Measurements from ENCODE around the gene AGL. TPM values are rescaled to one million over a fixed set of nuclear protein-coding genes. Genes with fewer than 3 reads are reported as not detected.
A peak's percentile ranks its signal among the peaks of the same experiment; 100 is the strongest.
"Not testable (repeated sequence)": the region's sequence is repeated elsewhere in the genome, so short reads cannot be mapped to it uniquely, and the experiment has no call there.

Gene AGL
- polyA plus RNA-seq, 3 donors from 2014 or later: 5.0 to 10.8 (median 6.1) TPM

- peaks cover 4 to 13% (median 7%) of the 10 kb centered on the region in 3 donors for H3K36me3 Mint-ChIP-seq
- H3K27ac Mint-ChIP-seq: no peak overlapping the region
- DNase-seq: no peak
- H3K4me3 Mint-ChIP-seq: no peak overlapping the region
- no peaks in the 10 kb centered on the region for H3K9me3 Mint-ChIP-seq
- H3K27me3 Mint-ChIP-seq (ENCODE audit: low read depth in 3 of 3): no peaks in the 10 kb centered on the region
- H3K4me1 Mint-ChIP-seq: no peaks in the 10 kb centered on the region
These were observed 8.7 kb downstream of the AGL start for GRCh38 chr1:99858881-99859280.

GRCh38 chr1:99860703-99861102, 10.5 kb downstream of the AGL start:
- DNase-seq: no peak
- no peaks in the 10 kb centered on the region for H3K4me1 Mint-ChIP-seq
- peaks cover 12 to 25% (median 14%) of the 10 kb centered on the region in 3 donors for H3K36me3 Mint-ChIP-seq
- no peaks in the 10 kb centered on the region for H3K9me3 Mint-ChIP-seq
- H3K4me3 Mint-ChIP-seq: no peak overlapping the region
- no peak overlapping the region for H3K27ac Mint-ChIP-seq
- H3K27me3 Mint-ChIP-seq (ENCODE audit: low read depth in 3 of 3): no peaks in the 10 kb centered on the region

- DNase-seq: no peak
- Mint-ChIP-seq H3K9me3 (no peaks in the 10 kb centered on the region), H3K4me1 (no peaks in the 10 kb centered on the region), H3K27me3 (ENCODE audit: low read depth in 3 of 3) (no peaks in the 10 kb centered on the region), H3K27ac (no peak overlapping the region), H3K4me3 (no peak overlapping the region), H3K36me3 (peaks cover 9 to 26% (median 19%) of the 10 kb centered on the region in 3 donors)
These were observed 17.5 kb downstream of the AGL start for GRCh38 chr1:99867682-99868081.

GRCh38 chr1:99869304-99869703, 19.1 kb downstream of the AGL start:
- Mint-ChIP-seq H3K27ac (no peak overlapping the region), H3K36me3 (peaks cover 6 to 26% (median 16%) of the 10 kb centered on the region in 3 donors), H3K4me1 (no peaks in the 10 kb centered on the region), H3K27me3 (ENCODE audit: low read depth in 3 of 3) (no peaks in the 10 kb centered on the region), H3K4me3 (no peak overlapping the region), H3K9me3 (no peaks in the 10 kb centered on the region)
- no peak for DNase-seq

GRCh38 chr1:99869723-99870122, 19.6 kb downstream of the AGL start:
- Mint-ChIP-seq H3K36me3 (peaks cover 5 to 23% (median 12%) of the 10 kb centered on the region in 3 donors), H3K9me3 (no peaks in the 10 kb centered on the region), H3K4me3 (no peak overlapping the region), H3K27me3 (ENCODE audit: low read depth in 3 of 3) (no peaks in the 10 kb centered on the region), H3K27ac (no peak overlapping the region), H3K4me1 (no peaks in the 10 kb centered on the region)
- DNase-seq: no peak

GRCh38 chr1:99872063-99872462, 21.9 kb downstream of the AGL start:
- DNase-seq: no peak
- Mint-ChIP-seq H3K4me1 (no peaks in the 10 kb centered on the region), H3K4me3 (no peak overlapping the region), H3K9me3 (no peaks in the 10 kb centered on the region), H3K27ac (no peak overlapping the region), H3K36me3 (peaks cover 12 to 28% (median 13%) of the 10 kb centered on the region in 3 donors), H3K27me3 (ENCODE audit: low read depth in 3 of 3) (no peaks in the 10 kb centered on the region)

- Mint-ChIP-seq H3K4me3 (no peak overlapping the region), H3K9me3 (no peaks in the 10 kb centered on the region), H3K4me1 (no peaks in the 10 kb centered on the region), H3K27ac (peak overlapping the region in 1 of 6 donors; percentile 19), H3K27me3 (ENCODE audit: low read depth in 3 of 3) (no peaks in the 10 kb centered on the region), H3K36me3 (peaks cover 24 to 37% (median 30%) of the 10 kb centered on the region in 3 donors)
- no peak for DNase-seq
These were observed 27.4 kb downstream of the AGL start for GRCh38 chr1:99877568-99877967.

GRCh38 chr1:99886179-99886578, 36.0 kb downstream of the AGL start:
- H3K4me1 Mint-ChIP-seq: no peaks in the 10 kb centered on the region
- DNase-seq: no peak
- H3K4me3 Mint-ChIP-seq: no peak overlapping the region
- no peak overlapping the region for H3K27ac Mint-ChIP-seq
- H3K27me3 Mint-ChIP-seq (ENCODE audit: low read depth in 3 of 3): no peaks in the 10 kb centered on the region
- peaks cover 45 to 74% (median 49%) of the 10 kb centered on the region in 3 donors for H3K36me3 Mint-ChIP-seq
- no peaks in the 10 kb centered on the region for H3K9me3 Mint-ChIP-seq

- Mint-ChIP-seq H3K36me3 (peaks cover 43 to 72% (median 46%) of the 10 kb centered on the region in 3 donors), H3K9me3 (no peaks in the 10 kb centered on the region), H3K27me3 (ENCODE audit: low read depth in 3 of 3) (no peaks in the 10 kb centered on the region), H3K4me1 (no peaks in the 10 kb centered on the region), H3K4me3 (no peak overlapping the region), H3K27ac (no peak overlapping the region)
- no peak for DNase-seq
These were observed 36.7 kb downstream of the AGL start for GRCh38 chr1:99886841-99887240.

- Mint-ChIP-seq H3K9me3 (no peaks in the 10 kb centered on the region), H3K27ac (no peak overlapping the region), H3K4me1 (no peaks in the 10 kb centered on the region), H3K4me3 (no peak overlapping the region), H3K27me3 (ENCODE audit: low read depth in 3 of 3) (no peaks in the 10 kb centered on the region), H3K36me3 (peaks cover 36 to 72% (median 46%) of the 10 kb centered on the region in 3 donors)
- DNase-seq: no peak
These were observed 37.7 kb downstream of the AGL start for GRCh38 chr1:99887890-99888289.

- no peaks in the 10 kb centered on the region for H3K27me3 Mint-ChIP-seq (ENCODE audit: low read depth in 3 of 3)
- H3K27ac Mint-ChIP-seq: no peak overlapping the region
- no peak for DNase-seq
- no peaks in the 10 kb centered on the region for H3K4me1 Mint-ChIP-seq
- H3K4me3 Mint-ChIP-seq: no peak overlapping the region
- no peaks in the 10 kb centered on the region for H3K9me3 Mint-ChIP-seq
- H3K36me3 Mint-ChIP-seq: peaks cover 27 to 55% (median 42%) of the 10 kb centered on the region in 3 donors
These were observed 41.8 kb downstream of the AGL start for GRCh38 chr1:99891997-99892396.

- peaks cover 34 to 60% (median 41%) of the 10 kb centered on the region in 3 donors for H3K36me3 Mint-ChIP-seq
- H3K9me3 Mint-ChIP-seq; H3K4me3 Mint-ChIP-seq; H3K27ac Mint-ChIP-seq; H3K27me3 Mint-ChIP-seq (ENCODE audit: low read depth in 3 of 3); H3K4me1 Mint-ChIP-seq; DNase-seq: not testable (repeated sequence)
These were observed 53.1 kb downstream of the AGL start for GRCh38 chr1:99903278-99903677.

GRCh38 chr1:99906535-99906934, 56.4 kb downstream of the AGL start:
- no peak for DNase-seq
- Mint-ChIP-seq H3K27me3 (ENCODE audit: low read depth in 3 of 3) (no peaks in the 10 kb centered on the region), H3K4me1 (no peaks in the 10 kb centered on the region), H3K4me3 (no peak overlapping the region), H3K27ac (no peak overlapping the region), H3K9me3 (peaks cover 0 to 3% (median 0%) of the 10 kb centered on the region in 6 donors), H3K36me3 (peaks cover 37 to 66% (median 48%) of the 10 kb centered on the region in 3 donors)

- Mint-ChIP-seq H3K4me1 (no peaks in the 10 kb centered on the region), H3K27ac (no peak overlapping the region), H3K9me3 (no peaks in the 10 kb centered on the region), H3K36me3 (peaks cover 15 to 47% (median 43%) of the 10 kb centered on the region in 3 donors), H3K27me3 (ENCODE audit: low read depth in 3 of 3) (no peaks in the 10 kb centered on the region), H3K4me3 (no peak overlapping the region)
- DNase-seq: no peak
These were observed 67.1 kb downstream of the AGL start for GRCh38 chr1:99917214-99917613.

GRCh38 chr1:99919220-99919619, 69.1 kb downstream of the AGL start:
- H3K27me3 Mint-ChIP-seq (ENCODE audit: low read depth in 3 of 3): no peaks in the 10 kb centered on the region
- H3K4me3 Mint-ChIP-seq: no peak overlapping the region
- H3K36me3 Mint-ChIP-seq: peaks cover 12 to 45% (median 39%) of the 10 kb centered on the region in 3 donors
- no peaks in the 10 kb centered on the region for H3K9me3 Mint-ChIP-seq
- no peaks in the 10 kb centered on the region for H3K4me1 Mint-ChIP-seq
- peak overlapping the region in 1 of 6 donors; percentile 14 for H3K27ac Mint-ChIP-seq
- no peak for DNase-seq
